Measurements from ENCODE around the gene RHBDL3.
"Not testable (repeated sequence)": the region's sequence is repeated elsewhere in the genome, so short reads cannot be mapped to it uniquely, and the experiment has no call there.

Gene RHBDL3

DNA sequence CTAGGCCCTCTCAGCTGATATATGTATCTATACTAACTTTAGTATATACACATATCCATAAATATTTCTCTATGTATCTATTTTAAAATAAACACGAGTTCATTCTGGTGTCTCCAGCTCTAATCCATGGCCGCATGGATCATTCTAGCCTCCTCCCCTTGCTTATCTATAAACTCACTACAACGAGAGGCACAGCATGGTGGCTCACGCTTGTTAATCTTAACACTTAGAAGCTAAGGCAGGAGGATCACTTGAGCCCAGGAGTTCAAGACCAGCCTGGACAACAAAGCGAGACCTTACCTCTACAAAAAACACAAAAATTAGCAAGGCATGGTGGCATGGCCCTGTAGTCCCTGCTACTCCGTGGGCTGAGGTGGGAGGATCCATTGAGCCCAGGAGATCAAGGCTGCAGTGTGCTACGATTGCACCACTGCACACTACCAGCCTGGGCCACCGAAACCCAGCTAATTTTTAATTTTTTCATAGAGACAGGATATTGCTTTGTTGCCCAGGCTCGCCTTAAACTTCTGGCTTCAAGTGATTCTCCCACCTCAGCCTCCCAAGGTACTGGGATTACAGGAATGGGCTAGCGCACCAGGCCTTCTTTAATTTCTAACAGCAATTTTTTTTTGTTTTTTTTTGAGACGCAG is 80.4 kb downstream of the RHBDL3 start:
- no peak overlapping the region for H3K9ac ChIP-seq (ENCODE audit: insufficient read length)
- H3K4me3 ChIP-seq, result no peak overlapping the region
- TF ChIP-seq POLR2AphosphoS5 (IDR thresholded peaks at IDR 0.05; ENCODE audit: borderline replicate concordance, low read depth, low read length) (no peak), FOXP2 (optimal IDR thresholded peaks at IDR 0.05; ENCODE audit: control extremely low read depth, extremely low read length, insufficient read depth) (no peak), EZH2 (IDR thresholded peaks at IDR 0.05) (no peak)
- H3K9me3 ChIP-seq (ENCODE audit: low read depth, low read length), result no peaks in the 10 kb centered on the region
- no peaks in the 10 kb centered on the region; the same call in 1 of the 2 replicates for H3K36me3 ChIP-seq (ENCODE audit: insufficient read depth, low read length)
- H3K27ac ChIP-seq, result no peak overlapping the region
- no peak for DNase-seq (ENCODE audit: low read depth, low spot score)

DNA sequence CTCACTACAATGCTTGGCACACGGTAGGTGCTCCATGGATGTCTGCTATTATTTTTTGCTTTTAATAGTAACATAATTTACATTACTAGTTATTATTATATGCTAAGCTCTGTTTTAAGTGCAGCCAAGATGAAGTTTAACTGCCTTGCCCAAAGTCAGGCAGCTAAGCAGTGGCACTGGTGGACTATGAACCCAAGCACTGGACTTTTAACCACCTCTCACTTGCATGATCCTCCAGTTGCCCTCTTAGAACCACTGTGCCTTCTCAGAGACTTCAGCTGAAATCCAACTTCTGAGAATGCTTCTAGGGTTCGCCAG is 82.8 kb downstream of the RHBDL3 start:
- no peak overlapping the region for H3K4me3 ChIP-seq
- H3K9ac ChIP-seq (ENCODE audit: insufficient read length), result no peak overlapping the region
- DNase-seq (ENCODE audit: low read depth, low spot score), result no peak
- TF ChIP-seq POLR2AphosphoS5 (IDR thresholded peaks at IDR 0.05; ENCODE audit: borderline replicate concordance, low read depth, low read length), result no peak
- TF ChIP-seq EZH2 (IDR thresholded peaks at IDR 0.05), result no peak
- TF ChIP-seq FOXP2 (optimal IDR thresholded peaks at IDR 0.05; ENCODE audit: control extremely low read depth, extremely low read length, insufficient read depth), result no peak
- H3K36me3 ChIP-seq (ENCODE audit: insufficient read depth, low read length), result peaks cover 23% of the 10 kb centered on the region
- no peaks in the 10 kb centered on the region for H3K9me3 ChIP-seq (ENCODE audit: low read depth, low read length)
- H3K27ac ChIP-seq, result no peak overlapping the region

DNA sequence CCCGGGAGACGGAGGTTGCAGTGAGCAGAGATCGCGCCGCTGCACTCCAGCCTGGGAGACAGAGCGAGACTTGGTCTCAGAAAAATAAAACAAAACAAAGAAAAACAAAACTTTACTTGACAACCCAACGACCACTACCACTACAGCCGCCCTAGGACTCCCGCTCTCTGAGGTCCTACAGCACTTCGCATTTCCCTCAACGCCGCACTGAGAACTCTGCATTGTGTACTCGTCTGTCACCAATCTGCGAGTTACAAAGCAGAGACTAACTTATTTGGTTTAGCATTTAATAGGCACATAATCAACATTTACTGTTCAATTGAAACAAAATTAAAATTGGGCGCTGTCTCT is 83.8 kb downstream of the RHBDL3 start:
- peak overlapping the region; percentile 99 for H3K9ac ChIP-seq (ENCODE audit: insufficient read length)
- DNase-seq (ENCODE audit: low read depth, low spot score), result no peak
- TF ChIP-seq POLR2AphosphoS5 (IDR thresholded peaks at IDR 0.05; ENCODE audit: borderline replicate concordance, low read depth, low read length) (no peak), FOXP2 (optimal IDR thresholded peaks at IDR 0.05; ENCODE audit: control extremely low read depth, extremely low read length, insufficient read depth) (no peak), EZH2 (IDR thresholded peaks at IDR 0.05) (no peak)
- H3K36me3 ChIP-seq (ENCODE audit: insufficient read depth, low read length), result peaks cover 32% of the 10 kb centered on the region
- H3K27ac ChIP-seq, result peak overlapping the region; percentile 96
- peak overlapping the region; percentile 90 for H3K4me3 ChIP-seq
- no peaks in the 10 kb centered on the region for H3K9me3 ChIP-seq (ENCODE audit: low read depth, low read length)

DNA sequence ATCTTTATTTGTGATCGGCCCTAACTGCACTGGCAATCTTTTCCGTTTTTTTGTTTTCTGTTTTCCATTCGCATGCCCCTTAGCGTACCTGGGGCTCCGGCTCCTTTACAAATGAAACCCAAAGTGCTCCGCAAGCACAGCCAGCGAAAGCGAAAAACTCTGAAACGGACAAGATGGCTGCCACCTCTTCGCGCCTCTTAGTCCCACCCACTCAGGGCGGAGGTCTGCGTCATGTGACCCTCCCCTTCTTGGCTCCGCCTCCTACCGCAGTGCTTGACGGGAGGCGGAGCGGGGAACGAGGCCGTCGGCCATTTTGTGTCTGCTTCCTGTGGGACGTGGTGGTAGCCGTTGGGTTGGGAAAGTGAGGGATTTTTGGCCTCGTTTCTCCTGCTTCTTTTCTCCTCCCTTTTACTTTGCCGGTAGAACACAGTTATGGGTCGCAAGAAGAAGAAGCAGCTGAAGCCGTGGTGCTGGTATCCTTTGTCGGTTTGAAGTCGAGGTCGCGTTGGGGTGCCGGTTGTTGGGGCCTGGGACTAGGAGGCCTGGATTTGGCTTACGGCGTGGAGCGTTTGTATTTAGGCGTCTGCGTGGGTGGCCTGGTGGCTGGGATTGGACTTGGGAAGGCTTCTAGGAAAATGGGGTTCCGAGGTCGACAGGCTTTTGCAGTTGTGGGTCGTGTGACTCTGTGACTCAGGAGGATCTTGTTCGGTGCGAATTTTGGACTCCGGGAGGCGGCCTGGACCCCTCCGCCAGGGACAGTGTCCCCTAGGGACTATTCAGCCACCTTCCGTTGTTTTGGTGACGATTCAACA is 84.4 kb downstream of the RHBDL3 start, which contains the start of gene ZNF207:
Gene ZNF207 (plus strand): TSS at position 304 of the 812 bp plus-strand sequence. CDS start 129 bp downstream, at position 433.
- Histone ChIP-seq H3K36me3 (ENCODE audit: insufficient read depth, low read length) (peaks cover 38% of the 10 kb centered on the region), H3K9me3 (ENCODE audit: low read depth, low read length) (no peaks in the 10 kb centered on the region), H3K4me3 (peak within 1 kb of the TSS; percentile 90), H3K27ac (peak within 1 kb of the TSS; percentile 96), H3K9ac (ENCODE audit: insufficient read length) (peak within 1 kb of the TSS; percentile 99)
- TF ChIP-seq EZH2 (IDR thresholded peaks at IDR 0.05), result no peak
- TF ChIP-seq POLR2AphosphoS5 (IDR thresholded peaks at IDR 0.05; ENCODE audit: borderline replicate concordance, low read depth, low read length), result peak; percentile 98
- DNase-seq (ENCODE audit: low read depth, low spot score), result peak; percentile 86

DNA sequence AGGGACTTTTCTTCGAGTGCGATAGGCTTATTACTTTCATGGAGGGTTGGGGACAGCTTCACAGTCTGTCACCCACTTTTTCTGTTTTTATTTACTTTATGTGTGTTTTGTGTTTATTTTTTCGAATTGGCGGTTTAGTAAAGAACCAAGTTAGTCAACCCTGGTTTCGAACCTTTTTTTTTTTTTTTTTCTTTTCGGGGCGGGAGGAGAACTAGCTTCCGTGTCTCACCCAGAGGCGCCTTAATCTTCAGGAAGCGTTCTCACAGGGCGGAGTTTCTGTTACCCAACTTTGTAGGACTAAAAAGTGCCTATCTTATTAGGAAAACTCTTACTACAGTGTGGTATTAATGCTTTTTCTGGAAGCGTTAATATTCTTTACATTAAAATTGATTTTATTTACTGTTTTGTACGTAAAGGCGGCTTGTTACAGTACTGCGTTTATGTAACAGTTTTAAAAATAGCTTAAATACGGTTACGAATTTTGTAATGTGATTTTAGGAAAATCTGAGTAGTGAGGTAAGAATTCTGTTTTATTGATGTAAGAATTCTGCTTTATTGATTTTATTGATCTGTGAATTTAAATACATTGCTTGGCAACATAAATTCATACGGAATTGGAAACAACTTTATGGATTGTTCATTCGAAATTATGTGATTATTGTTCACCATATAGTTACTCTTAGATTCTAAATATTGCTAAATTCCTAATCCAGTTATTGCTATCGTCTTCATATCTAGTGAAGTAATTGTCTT is 85.2 kb downstream of the RHBDL3 start:
- peak overlapping the region; percentile 99 for H3K9ac ChIP-seq (ENCODE audit: insufficient read length)
- peak overlapping the region; percentile 90 for H3K4me3 ChIP-seq
- H3K9me3 ChIP-seq (ENCODE audit: low read depth, low read length), result no peaks in the 10 kb centered on the region
- H3K36me3 ChIP-seq (ENCODE audit: insufficient read depth, low read length), result peaks cover 45% of the 10 kb centered on the region
- peak overlapping the region; percentile 96 for H3K27ac ChIP-seq
- no peak for DNase-seq (ENCODE audit: low read depth, low spot score)
- no peak for TF ChIP-seq FOXP2 (optimal IDR thresholded peaks at IDR 0.05; ENCODE audit: control extremely low read depth, extremely low read length, insufficient read depth)
- no peak for TF ChIP-seq POLR2AphosphoS5 (IDR thresholded peaks at IDR 0.05; ENCODE audit: borderline replicate concordance, low read depth, low read length)
- TF ChIP-seq EZH2 (IDR thresholded peaks at IDR 0.05), result no peak

DNA sequence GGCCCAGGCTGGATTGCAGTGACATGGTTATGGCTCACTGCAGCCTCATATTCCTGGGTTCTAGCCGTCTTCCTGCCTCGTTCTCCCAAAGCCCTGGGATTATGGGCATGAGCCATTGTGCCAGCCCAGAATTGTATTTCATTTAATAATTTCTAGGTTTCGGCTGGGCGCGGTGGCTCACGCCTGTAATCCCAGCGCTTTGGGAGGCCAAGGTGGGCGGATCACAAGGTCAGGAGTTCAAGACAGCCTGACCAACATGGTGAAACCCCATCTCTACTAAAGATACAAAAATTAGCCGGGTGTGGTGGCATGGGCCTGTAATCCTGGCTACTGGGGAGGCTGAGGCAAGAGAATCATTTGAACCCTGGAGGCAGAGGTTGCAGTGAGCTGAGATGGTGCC is 87.1 kb downstream of the RHBDL3 start:
- Histone ChIP-seq H3K36me3 (ENCODE audit: insufficient read depth, low read length) (peaks cover 60% of the 10 kb centered on the region), H3K9ac (ENCODE audit: insufficient read length) (peak overlapping the region; percentile 99), H3K4me3 (peak overlapping the region; percentile 90)
- H3K27ac ChIP-seq; DNase-seq (ENCODE audit: low read depth, low spot score); H3K9me3 ChIP-seq (ENCODE audit: low read depth, low read length): not testable (repeated sequence)

DNA sequence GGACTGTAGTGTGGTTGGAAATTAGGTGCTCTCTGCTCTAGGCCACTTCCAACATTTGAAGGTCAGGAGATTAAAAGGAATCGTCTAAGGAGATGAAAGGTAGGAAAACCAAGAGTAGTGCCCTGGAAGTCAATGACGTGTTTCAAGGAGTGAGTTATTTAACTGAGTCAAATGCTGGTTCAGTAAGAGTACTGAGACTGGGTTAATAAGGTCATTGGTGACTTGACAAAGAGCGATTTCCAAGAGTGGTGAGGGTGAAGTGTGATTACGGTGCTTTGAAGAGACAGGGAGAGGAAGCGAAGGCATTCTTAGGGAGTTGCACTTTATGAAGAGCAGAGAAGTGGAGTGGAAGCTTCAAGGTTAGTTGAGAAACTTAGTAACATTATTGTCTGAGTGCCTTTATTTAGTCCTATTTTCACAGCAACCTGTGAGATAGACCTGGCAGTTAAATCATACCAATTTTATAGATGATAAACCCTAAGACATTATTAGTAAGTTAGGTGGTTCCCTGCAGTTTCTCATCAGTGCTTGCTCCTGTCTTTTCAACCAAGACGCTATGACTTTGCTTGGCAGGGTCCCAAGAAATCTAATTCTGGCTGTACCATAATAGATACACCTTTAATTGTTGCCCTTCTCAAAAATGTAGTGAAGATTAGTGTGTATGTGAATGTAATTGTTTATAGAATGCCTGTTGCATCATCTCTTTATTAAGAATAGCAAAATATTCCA is 90.2 kb downstream of the RHBDL3 start:
- Histone ChIP-seq H3K9ac (ENCODE audit: insufficient read length) (peak overlapping the region; percentile 20), H3K27ac (peak overlapping the region; percentile 71), H3K9me3 (ENCODE audit: low read depth, low read length) (no peaks in the 10 kb centered on the region), H3K36me3 (ENCODE audit: insufficient read depth, low read length) (peaks cover 89% of the 10 kb centered on the region), H3K4me3 (0 out of 2 replicates have a peak overlapping the region, but pooled peaks have one; percentile 36)
- TF ChIP-seq POLR2AphosphoS5 (IDR thresholded peaks at IDR 0.05; ENCODE audit: borderline replicate concordance, low read depth, low read length), result no peak
- no peak for TF ChIP-seq EZH2 (IDR thresholded peaks at IDR 0.05)
- no peak for TF ChIP-seq FOXP2 (optimal IDR thresholded peaks at IDR 0.05; ENCODE audit: control extremely low read depth, extremely low read length, insufficient read depth)
- DNase-seq (ENCODE audit: low read depth, low spot score), result no peak

DNA sequence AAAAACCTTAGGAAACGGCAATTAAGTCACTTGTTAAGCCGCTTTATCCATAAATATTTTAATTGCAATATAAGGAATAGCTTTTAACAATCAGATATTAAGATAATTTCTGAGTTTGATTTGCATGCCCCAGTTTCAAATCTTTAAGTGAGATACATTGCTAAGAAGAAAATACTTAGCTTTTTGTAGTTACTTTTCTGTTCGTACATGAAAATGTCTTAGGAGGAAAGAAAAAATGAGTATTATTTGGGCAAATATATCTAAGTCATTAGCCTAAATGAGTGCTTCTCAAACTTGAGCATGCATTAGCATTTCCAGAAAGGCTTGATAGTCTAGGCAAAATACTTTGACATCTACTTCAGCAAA is 90.7 kb downstream of the RHBDL3 start:
- TF ChIP-seq EZH2 (IDR thresholded peaks at IDR 0.05) (no peak), POLR2AphosphoS5 (IDR thresholded peaks at IDR 0.05; ENCODE audit: borderline replicate concordance, low read depth, low read length) (no peak), FOXP2 (optimal IDR thresholded peaks at IDR 0.05; ENCODE audit: control extremely low read depth, extremely low read length, insufficient read depth) (no peak)
- H3K36me3 ChIP-seq (ENCODE audit: insufficient read depth, low read length), result peaks cover 92% of the 10 kb centered on the region

More for the DNA sequence above, 90.7 kb downstream of the RHBDL3 start:
- no peak for DNase-seq (ENCODE audit: low read depth, low spot score)
- Histone ChIP-seq H3K4me3 (no peak overlapping the region), H3K9ac (ENCODE audit: insufficient read length) (peak overlapping the region; percentile 20), H3K9me3 (ENCODE audit: low read depth, low read length) (no peaks in the 10 kb centered on the region), H3K27ac (peak overlapping the region; percentile 71)
